Measurements from ENCODE around the gene ABCG5.

- TF ChIP-seq POLR2A (IDR thresholded peaks at IDR 0.05), result no peak
- TF ChIP-seq CTCF (IDR thresholded peaks at IDR 0.05 in 4 of 5, conservative IDR thresholded peaks at IDR 0.05 in 1 of 5), result no peak
Observed at GRCh38 chr2:43810452-43810851, 28.2 kb downstream of the ABCG5 start.
